ENCODE measurements around the gene ATP9B.
"Not testable (repeated sequence)": the region's sequence is repeated elsewhere in the genome, so short reads cannot be mapped to it uniquely, and the experiment has no call there.

The ATP9B gene

GRCh38 chr18:79366177-79367094 lies 297.2 kb downstream of the ATP9B start:
- no peak for DNase-seq

GRCh38 chr18:79367480-79367879 lies 298.3 kb downstream of the ATP9B start:
- DNase-seq, result no peak

GRCh38 chr18:79367989-79368388 lies 298.8 kb downstream of the ATP9B start:
- DNase-seq, result no peak

GRCh38 chr18:79368681-79369080 lies 299.5 kb downstream of the ATP9B start:
- no peak for DNase-seq

- DNase-seq, result no peak
Observed at GRCh38 chr18:79371561-79372121, 302.4 kb downstream of the ATP9B start.

- no peak for DNase-seq
Observed at GRCh38 chr18:79372461-79372860, 303.3 kb downstream of the ATP9B start.

GRCh38 chr18:79372991-79373390 lies 303.8 kb downstream of the ATP9B start:
- no peak for DNase-seq

- DNase-seq, result no peak
Observed at GRCh38 chr18:79373736-79374135, 304.5 kb downstream of the ATP9B start.

- DNase-seq, result no peak
Observed at GRCh38 chr18:79374408-79375171, 305.4 kb downstream of the ATP9B start.

GRCh38 chr18:79375441-79376154 lies 306.4 kb downstream of the ATP9B start:
- DNase-seq, result no peak

GRCh38 chr18:79376661-79377060 lies 307.5 kb downstream of the ATP9B start:
- DNase-seq, result not testable (repeated sequence)

GRCh38 chr18:79377187-79377891 lies 308.1 kb downstream of the ATP9B start:
- no peak for DNase-seq

- peak; percentile 38 for DNase-seq
Observed at GRCh38 chr18:79378536-79379250, 309.5 kb downstream of the ATP9B start.

- no peak for DNase-seq
Observed at GRCh38 chr18:79379251-79379905, 310.2 kb downstream of the ATP9B start.

GRCh38 chr18:79379931-79380815 lies 311.0 kb downstream of the ATP9B start:
- DNase-seq, result no peak

- peak; percentile 6 for DNase-seq
Observed at GRCh38 chr18:79380816-79381806, 311.9 kb downstream of the ATP9B start.

- DNase-seq, result no peak
Observed at GRCh38 chr18:79381811-79382311, 312.7 kb downstream of the ATP9B start.

- DNase-seq, result no peak
Observed at GRCh38 chr18:79382681-79383387, 313.6 kb downstream of the ATP9B start.

Measured in T1000 (cell line).